OCI-LY7 (cell line): ENCODE data around the gene INSIG2. TPM values are rescaled to one million over a fixed set of nuclear protein-coding genes. Genes with fewer than 3 reads are reported as not detected.

Source experiments
- BruUV-seq: library from RNA; stranded (reverse); fragments of 400-500 nt; replicated peaks from 2 replicates; lab custom pipeline; 2021; lab: Mats Ljungman, UMichigan
- CTCF ChIA-PET: fragments of 300-600 bp; sonication (Branson Sonifier 250); formaldehyde crosslinking; loops from one replicate; lab custom pipeline; 2022; ENCODE audit warnings: antibody characterized with exemption; ENCODE audit not compliant: unreplicated experiment; lab: Charles Lee
- POLR2A ChIA-PET: fragments of 300-600 bp; sonication (Branson Sonifier 250); formaldehyde crosslinking; loops from one replicate; lab custom pipeline; 2022; ENCODE audit warnings: antibody characterized with exemption; lab: Charles Lee
- DNase-seq: peaks from one replicate; pipeline ENCODE4 v3.0.0-alpha.2; 2015; ENCODE audit warnings: low spot score
- H2AFZ ChIP-seq: fragments of 200-600 bp; sonication (generic), shearing (Covaris generic); 2 replicates; pipeline ENCODE4 v1.6.1; 2014; ENCODE audit warnings: mild to moderate bottlenecking, antibody characterized with exemption, low read length, moderate library complexity
- H3K27ac ChIP-seq: fragments of 200-600 bp; sonication (generic); 2 replicates; pipeline ENCODE4 v1.5.1; 2014; ENCODE audit warnings: mixed run types, low read depth, mild to moderate bottlenecking, moderate library complexity, low read length, inconsistent platforms; ENCODE audit not compliant: poor library complexity, severe bottlenecking
- H3K36me3 ChIP-seq: fragments of 200-600 bp; sonication (generic); 2 replicates; pipeline ENCODE4 v1.6.1; 2014; ENCODE audit warnings: mild to moderate bottlenecking, antibody characterized with exemption, low read length, moderate library complexity, mixed read lengths; ENCODE audit not compliant: insufficient read depth
- H3K4me1 ChIP-seq: fragments of 200-600 bp; sonication (generic); 2 replicates; pipeline ENCODE4 v1.5.1; 2014; ENCODE audit warnings: mild to moderate bottlenecking, low read length; ENCODE audit not compliant: insufficient read depth, poor library complexity, severe bottlenecking
- H3K4me2 ChIP-seq: fragments of 200-600 bp; sonication (generic); 2 replicates; pipeline ENCODE4 v1.6.1; 2014; ENCODE audit warnings: mild to moderate bottlenecking, low read length
- H3K4me3 ChIP-seq: fragments of 200-600 bp; sonication (generic); 2 replicates; pipeline ENCODE4 v1.5.1; 2014; ENCODE audit warnings: mild to moderate bottlenecking, low read depth, low read length; ENCODE audit not compliant: poor library complexity, severe bottlenecking
- H3K79me2 ChIP-seq: fragments of 200-600 bp; sonication (generic); 2 replicates; pipeline ENCODE4 v1.6.1; 2016; ENCODE audit warnings: low read depth, mild to moderate bottlenecking, low read length, moderate library complexity, mixed read lengths; ENCODE audit not compliant: insufficient read depth
- H3K9me2 ChIP-seq: fragments of 200-600 bp; sonication (generic); 2 replicates; pipeline ENCODE4 v1.6.1; 2016; ENCODE audit warnings: mild to moderate bottlenecking, low read length, mixed read lengths; ENCODE audit not compliant: insufficient read depth
- H3K9me3 ChIP-seq: fragments of 200-600 bp; sonication (generic); 2 replicates; pipeline ENCODE4 v1.6.1; 2014; ENCODE audit warnings: mild to moderate bottlenecking, mixed run types, low read length, mixed read lengths
- H4K20me1 ChIP-seq: fragments of 200-600 bp; sonication (generic); 2 replicates; pipeline ENCODE4 v1.6.1; 2014; ENCODE audit warnings: mild to moderate bottlenecking, antibody characterized with exemption, low read length, moderate library complexity, mixed read lengths; ENCODE audit not compliant: insufficient read depth
- CTCF ChIP-seq: fragments of 200-600 bp; sonication (generic); conservative IDR thresholded peaks from 2 replicates; pipeline ENCODE4 v1.5.1; 2014; ENCODE audit warnings: mild to moderate bottlenecking, antibody characterized with exemption, low read length, moderate library complexity, mixed read lengths
- EZH2phosphoT487 ChIP-seq: fragments of 200-600 bp; sonication (generic); IDR thresholded peaks from 2 replicates; pipeline ENCODE4 v1.6.1; 2018; ENCODE audit warnings: low read depth, borderline replicate concordance, mild to moderate bottlenecking, mixed run types, antibody characterized with exemption, low read length, moderate library complexity, mixed read lengths
- intact Hi-C: fragments of 100-400 bp; cut with micrococcal nuclease; formaldehyde crosslinking; loops from one replicate; pipeline ENCODE4 v1.10.0; 2022; ENCODE audit not compliant: unreplicated experiment
- total RNA-seq, 2 experiments: library from RNA; depleted of rRNA in 1 of 2; stranded (reverse); fragments of >200 nt in 1 of 2; shearing (Covaris generic) in 1 of 2; gene quantifications; 2 replicates each; pipeline ENCODE4 v1.2.3, GENCODE V29; 2014 to 2022

The INSIG2 gene
- total RNA-seq, 2 experiments from 2014 or later, result 5.9 to 21.2 TPM

DNA sequence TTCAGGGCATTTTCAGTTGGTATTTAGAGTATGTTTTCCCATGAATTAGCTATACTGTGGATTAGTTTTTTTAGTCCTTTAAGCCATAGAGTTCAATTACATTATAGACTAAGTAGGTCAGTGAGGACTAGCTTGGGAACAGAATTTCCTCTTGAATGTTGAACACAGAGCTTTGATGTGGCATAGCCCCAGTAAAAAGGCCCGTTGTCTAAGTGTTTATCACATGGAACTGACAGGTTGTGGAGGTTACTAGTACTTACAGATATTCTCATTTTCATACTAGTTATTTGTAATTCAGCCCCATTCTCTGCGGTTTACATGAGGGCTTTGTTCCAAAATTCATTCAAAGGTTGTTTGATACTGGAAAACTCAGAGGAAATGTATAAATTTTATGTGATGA, 6.2 kb downstream of the INSIG2 start:
- Histone ChIP-seq H3K4me3 (no peak overlapping the region), H3K4me1 (peaks cover 9% of the 10 kb centered on the region), H3K4me2 (no peak overlapping the region), H3K79me2 (peaks cover 35% of the 10 kb centered on the region), H3K9me3 (no peaks in the 10 kb centered on the region), H4K20me1 (peaks cover 11% of the 10 kb centered on the region; the same call in 1 of the 2 replicates), H3K36me3 (peaks cover 13% of the 10 kb centered on the region), H2AFZ (no peak overlapping the region), H3K9me2 (no peaks in the 10 kb centered on the region), H3K27ac (no peak overlapping the region)
- POLR2A ChIA-PET, result interaction anchor here (0.9 to 1.7 kb wide), 4 partner anchors 9 to 30 kb away, joined by 3 to 5 read pairs (median 4); no protein-coding TSS in a partner anchor
- no peak for DNase-seq
- intact Hi-C loops, result no loop called here
- TF ChIP-seq EZH2phosphoT487, result no peak
- TF ChIP-seq CTCF, result no peak
- CTCF ChIA-PET, result no interaction called here
- no TSS peak for BruUV-seq

- H3K4me2 ChIP-seq, result no peak overlapping the region
Observed at GRCh38 chr2:118095610-118096009, 7.3 kb downstream of the INSIG2 start.

More at GRCh38 chr2:118095610-118096009, 7.3 kb downstream of the INSIG2 start:
- Histone ChIP-seq H3K4me3 (no peak overlapping the region), H2AFZ (no peak overlapping the region), H4K20me1 (peaks cover under 1% of the 10 kb centered on the region; the same call in 1 of the 2 replicates), H3K9me3 (no peaks in the 10 kb centered on the region), H3K79me2 (peaks cover 24% of the 10 kb centered on the region), H3K27ac (no peak overlapping the region), H3K36me3 (peaks cover 13% of the 10 kb centered on the region), H3K9me2 (no peaks in the 10 kb centered on the region), H3K4me1 (no peaks in the 10 kb centered on the region)
- ChIA-PET POLR2A (no interaction called here), CTCF (no interaction called here)
- no TSS peak for BruUV-seq
- intact Hi-C loops, result no loop called here
- no peak for TF ChIP-seq EZH2phosphoT487
- no peak for TF ChIP-seq CTCF
- no peak for DNase-seq
